GM12878 (cell line): Measurements from ENCODE around the gene VPS52. TPM values are rescaled to one million over a fixed set of nuclear protein-coding genes. Genes with fewer than 3 reads are reported as not detected.

ENCODE experiments used
- ASH2L ChIP-seq: fragments of 300-600, 200-600 bp; sonication (generic); IDR thresholded peaks from 2 replicates; pipeline ENCODE4 v1.6.1; 2017; ENCODE audit warnings: low read depth, mild to moderate bottlenecking, borderline replicate concordance
- ATF2 ChIP-seq: IDR thresholded peaks from 2 replicates; pipeline ENCODE4 v1.6.1; 2012; ENCODE audit warnings: low read length, inconsistent platforms
- EGR1 ChIP-seq, 2 experiments: IDR thresholded peaks; 1 replicate in 1 of 2; 2 replicates in 1 of 2; pipeline ENCODE4 v1.6.1; 2011 to 2012; ENCODE audit warnings: low read depth in 2 of 2, low read length in 2 of 2, borderline replicate concordance in 1 of 2, mild to moderate bottlenecking in 1 of 2, moderate library complexity in 1 of 2
- ELK1 ChIP-seq: IDR thresholded peaks from 2 replicates; pipeline ENCODE4 v1.6.1; 2012; ENCODE audit warnings: low read depth, low read length, improper control_type of control experiment
- HDGF ChIP-seq: fragments of 450-650 bp; IDR thresholded peaks from 2 replicates; pipeline ENCODE4 v1.6.1; 2016; ENCODE audit warnings: antibody characterized with exemption
- IKZF1 ChIP-seq: fragments of 450-650 bp; conservative IDR thresholded peaks from 2 replicates; pipeline ENCODE4 v1.6.1; 2017; ENCODE audit warnings: antibody characterized with exemption, mild to moderate bottlenecking
- IRF3 ChIP-seq: fragments of 450-650 bp; IDR thresholded peaks from 2 replicates; pipeline ENCODE4 v1.6.1; 2014; ENCODE audit warnings: mild to moderate bottlenecking
- JUND ChIP-seq: IDR thresholded peaks from 2 replicates; pipeline ENCODE4 v1.6.1; 2012; ENCODE audit warnings: low read depth, mild to moderate bottlenecking, low read length, improper control_type of control experiment, moderate library complexity
- MTA3 ChIP-seq: IDR thresholded peaks from 2 replicates; pipeline ENCODE4 v1.6.1; 2012; ENCODE audit warnings: low read length, inconsistent platforms, borderline replicate concordance
- MYC ChIP-seq: IDR thresholded peaks from 2 replicates; pipeline ENCODE4 v1.6.1; 2011; ENCODE audit warnings: mild to moderate bottlenecking, low read length, moderate library complexity, inconsistent platforms; ENCODE audit not compliant: insufficient read depth, insufficient replicate concordance, insufficient read length, severe bottlenecking
- PBX3 ChIP-seq: IDR thresholded peaks from 2 replicates; pipeline ENCODE4 v1.6.1; 2011; ENCODE audit warnings: mild to moderate bottlenecking, low read depth, low read length, moderate library complexity; ENCODE audit not compliant: insufficient replicate concordance
- PML ChIP-seq: IDR thresholded peaks from 2 replicates; pipeline ENCODE4 v1.6.1; 2012; ENCODE audit warnings: low read length, inconsistent platforms
- REST ChIP-seq: IDR thresholded peaks from 2 replicates; pipeline ENCODE4 v1.6.1; 2012; ENCODE audit warnings: mild to moderate bottlenecking, low read depth, low read length
- SMARCA5 ChIP-seq: fragments of 450-650 bp; IDR thresholded peaks from 2 replicates; pipeline ENCODE4 v1.6.1; 2017; ENCODE audit warnings: mild to moderate bottlenecking
- STAT1 ChIP-seq: fragments of 450-650 bp; conservative IDR thresholded peaks from 2 replicates; pipeline ENCODE4 v1.6.1; 2014; ENCODE audit warnings: antibody characterized with exemption, mild to moderate bottlenecking
- SUZ12 ChIP-seq: fragments of 200-600 bp; sonication (generic); IDR thresholded peaks from one replicate; pipeline ENCODE4 v1.6.1; 2018; ENCODE audit warnings: antibody characterized with exemption, mild to moderate bottlenecking; ENCODE audit not compliant: unreplicated experiment
- YY1 ChIP-seq: IDR thresholded peaks from 2 replicates; pipeline ENCODE4 v1.6.1; 2011; ENCODE audit warnings: low read depth, mild to moderate bottlenecking, low read length
- ZNF24 ChIP-seq: fragments of 450-650 bp; IDR thresholded peaks from 2 replicates; pipeline ENCODE4 v1.6.1; 2017; ENCODE audit warnings: antibody characterized with exemption, mild to moderate bottlenecking
- ZZZ3 ChIP-seq: IDR thresholded peaks from 2 replicates; pipeline ENCODE4 v1.6.1; 2011; ENCODE audit warnings: low read depth; ENCODE audit not compliant: control insufficient read depth, insufficient read length
- polyA plus RNA-seq, 11 experiments: library from polyadenylated mRNA; depleted of rRNA in 4 of 11; unstranded in 6 of 11; stranded (reverse) in 5 of 11; fragments of >200 nt; fragmentation: Nextera tagmentation in 4 of 11; fragmentation: Illumina TruSeq in 1 of 11; extraction: Ambion mirVana in 4 of 11; extraction: Trizol in 1 of 11; gene quantifications; 1 replicate in 1 of 11; 2 replicates in 10 of 11; pipeline versions ENCODE4 v1.2.1 to v1.2.3, GENCODE V29; 2011 to 2016; ENCODE audit warnings: inconsistent platforms in 2 of 11, missing spikeins in 2 of 11, low read depth in 1 of 11
- total RNA-seq, 4 experiments: library from RNA; depleted of rRNA in 3 of 4; stranded (reverse); fragments of >200 nt in 3 of 4; fragmentation: Illumina TruSeq in 1 of 4; extraction: Trizol in 1 of 4; gene quantifications; 2 replicates each; pipeline versions ENCODE4 v1.2.1 to v1.2.3, GENCODE V29; 2013 to 2021

VPS52 gene
- total and polyA plus RNA-seq, 10 of the 15 experiments (the other 5 are each of a cell fraction or from before 2014, with no cell fraction given), result 11.3 to 52.7 (median 36.7) TPM

- TF ChIP-seq STAT1 (no peak; the same call in 1 of the 2 replicates), IRF3 (no peak), ELK1 (peak; percentile 60; the same call in 1 of the 2 replicates), ASH2L (no peak), MYC (peak; percentile 76), ZNF24 (no peak), PBX3 (no peak), HDGF (no peak), JUND (no peak), EGR1 (IDR thresholded peaks at IDR 0.05; ENCODE audit: borderline replicate concordance in 1 of 2, low read depth in 2 of 2, low read length in 2 of 2) (no peak), ZZZ3 (no peak), SMARCA5 (no peak), PML (peak; percentile 50; the same call in 1 of the 2 replicates), MTA3 (no peak), SUZ12 (no peak), REST (no peak), YY1 (peak; percentile 99), IKZF1 (peak; percentile 99), ATF2 (no peak)
Observed at GRCh38 chr6:33288921-33289783, 17.5 kb upstream of the VPS52 start, which contains the start of the genes PFDN6 and WDR46 (continued).
